Osteoblast (primary cell): ENCODE results near the gene FLVCR2. TPM values are rescaled to one million over a fixed set of nuclear protein-coding genes. Genes with fewer than 3 reads are reported as not detected.

Experiments
- DNase-seq: peaks from one replicate; pipeline ENCODE4 v3.0.0; 2011; ENCODE audit warnings: low spot score, mixed read lengths; ENCODE audit not compliant: insufficient read length; ENCODE audit errors: missing footprints
- H2AFZ ChIP-seq: 2 replicates; pipeline ENCODE4 v1.6.0; 2011; ENCODE audit warnings: mild to moderate bottlenecking, low read length
- H3K27ac ChIP-seq: 2 replicates; pipeline ENCODE4 v1.5.1; 2011; ENCODE audit warnings: mild to moderate bottlenecking, low read depth, low read length, moderate library complexity
- H3K27me3 ChIP-seq: 2 replicates; pipeline ENCODE4 v1.6.0; 2012; ENCODE audit warnings: mild to moderate bottlenecking, control low read depth, inconsistent platforms, low read length, moderate library complexity; ENCODE audit not compliant: insufficient read depth
- H3K36me3 ChIP-seq: 2 replicates; pipeline ENCODE4 v1.5.1; 2011; ENCODE audit warnings: mild to moderate bottlenecking, low read length, control low read depth, moderate library complexity; ENCODE audit not compliant: insufficient read depth
- H3K4me1 ChIP-seq: 2 replicates; pipeline ENCODE4 v1.5.1; 2011; ENCODE audit warnings: mild to moderate bottlenecking, low read length, control low read depth, moderate library complexity; ENCODE audit not compliant: insufficient read depth
- H3K4me2 ChIP-seq: 2 replicates; pipeline ENCODE4 v1.6.0; 2011; ENCODE audit warnings: mild to moderate bottlenecking, low read length; ENCODE audit not compliant: insufficient read depth
- H3K4me3 ChIP-seq: fragments of 200-600 bp; sonication (generic); 3 replicates; pipeline ENCODE4 v1.5.1; 2012; ENCODE audit warnings: mild to moderate bottlenecking, low read length, inconsistent platforms; ENCODE audit not compliant: insufficient read depth
- H3K79me2 ChIP-seq: 2 replicates; pipeline ENCODE4 v1.6.0; 2012; ENCODE audit warnings: mild to moderate bottlenecking, low read length, control low read depth, inconsistent platforms; ENCODE audit not compliant: insufficient read depth
- H3K9me3 ChIP-seq: 2 replicates; pipeline ENCODE4 v1.5.1; 2011; ENCODE audit warnings: low read depth, low read length, control low read depth
- H4K20me1 ChIP-seq: 2 replicates; pipeline ENCODE4 v1.6.0; 2012; ENCODE audit warnings: mild to moderate bottlenecking, low read length, control low read depth; ENCODE audit not compliant: insufficient read depth
- total RNA-seq: library from RNA; depleted of rRNA; stranded (reverse); fragments of >200 nt; gene quantifications from 2 replicates; pipeline ENCODE4 v1.2.3, GENCODE V29; 2012
- TF ChIP-seq, protein P1 (sequence below): IDR thresholded peaks from 2 replicates; pipeline ENCODE4 v1.5.1; 2011; ENCODE audit warnings: mild to moderate bottlenecking, low read depth, low read length, moderate library complexity; ENCODE audit errors: extremely low read depth

FLVCR2 gene
- total RNA-seq, 1 donor = 1.8 TPM

DNA sequence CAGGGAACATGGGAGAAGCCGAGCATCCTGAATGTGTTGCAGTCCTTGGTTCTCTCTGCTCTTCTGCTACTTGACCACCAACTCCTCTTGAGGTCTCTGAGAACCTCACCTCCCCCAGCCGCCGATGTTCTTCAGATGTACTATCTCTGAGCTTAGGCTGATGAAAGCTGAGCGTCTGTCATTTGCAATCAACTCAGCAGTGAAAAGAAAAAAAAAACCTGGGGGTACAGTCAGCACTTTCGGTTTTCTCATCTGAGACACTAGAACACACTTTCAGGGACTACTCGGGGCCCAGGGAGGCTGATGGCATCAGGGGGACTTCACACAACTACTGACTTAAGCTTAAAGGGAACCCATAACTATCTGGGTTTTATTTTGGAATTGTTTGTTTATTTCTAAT lies 9.6 kb upstream of the FLVCR2 start:
- TF ChIP-seq, protein P1, sequence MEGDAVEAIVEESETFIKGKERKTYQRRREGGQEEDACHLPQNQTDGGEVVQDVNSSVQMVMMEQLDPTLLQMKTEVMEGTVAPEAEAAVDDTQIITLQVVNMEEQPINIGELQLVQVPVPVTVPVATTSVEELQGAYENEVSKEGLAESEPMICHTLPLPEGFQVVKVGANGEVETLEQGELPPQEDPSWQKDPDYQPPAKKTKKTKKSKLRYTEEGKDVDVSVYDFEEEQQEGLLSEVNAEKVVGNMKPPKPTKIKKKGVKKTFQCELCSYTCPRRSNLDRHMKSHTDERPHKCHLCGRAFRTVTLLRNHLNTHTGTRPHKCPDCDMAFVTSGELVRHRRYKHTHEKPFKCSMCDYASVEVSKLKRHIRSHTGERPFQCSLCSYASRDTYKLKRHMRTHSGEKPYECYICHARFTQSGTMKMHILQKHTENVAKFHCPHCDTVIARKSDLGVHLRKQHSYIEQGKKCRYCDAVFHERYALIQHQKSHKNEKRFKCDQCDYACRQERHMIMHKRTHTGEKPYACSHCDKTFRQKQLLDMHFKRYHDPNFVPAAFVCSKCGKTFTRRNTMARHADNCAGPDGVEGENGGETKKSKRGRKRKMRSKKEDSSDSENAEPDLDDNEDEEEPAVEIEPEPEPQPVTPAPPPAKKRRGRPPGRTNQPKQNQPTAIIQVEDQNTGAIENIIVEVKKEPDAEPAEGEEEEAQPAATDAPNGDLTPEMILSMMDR = no peak
- no peak for DNase-seq
- Histone ChIP-seq H3K27ac (no peak overlapping the region), H4K20me1 (no peaks in the 10 kb centered on the region), H3K79me2 (no peaks in the 10 kb centered on the region), H3K27me3 (peaks cover 49% of the 10 kb centered on the region), H3K9me3 (no peaks in the 10 kb centered on the region), H3K36me3 (no peaks in the 10 kb centered on the region), H3K4me1 (no peaks in the 10 kb centered on the region), H3K4me2 (no peak overlapping the region), H2AFZ (no peak overlapping the region), H3K4me3 (no peak overlapping the region)

DNA sequence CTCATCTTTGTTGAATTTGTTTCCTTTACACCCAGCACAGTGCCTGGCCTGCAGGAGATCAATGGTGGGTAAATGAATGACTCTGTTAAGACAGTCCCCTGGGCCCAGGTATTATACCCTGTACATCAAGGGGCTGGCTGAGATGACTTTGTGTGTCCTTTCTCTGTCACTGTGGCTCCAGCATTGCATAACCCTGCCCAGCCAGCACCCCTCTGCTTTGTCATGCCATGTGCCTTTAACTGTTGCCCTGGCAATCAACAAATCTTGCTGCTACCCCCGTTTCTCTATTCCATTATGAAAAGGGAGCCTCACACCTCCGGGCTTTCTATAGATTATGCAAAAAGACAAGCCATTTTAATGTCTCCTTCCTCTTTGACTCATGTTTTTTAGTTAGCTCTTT lies 7.6 kb upstream of the FLVCR2 start:
- Histone ChIP-seq H3K27me3 (peaks cover 50% of the 10 kb centered on the region), H3K4me2 (no peak overlapping the region), H3K9me3 (no peaks in the 10 kb centered on the region), H2AFZ (no peak overlapping the region), H3K4me1 (no peaks in the 10 kb centered on the region), H4K20me1 (no peaks in the 10 kb centered on the region), H3K79me2 (no peaks in the 10 kb centered on the region), H3K4me3 (no peak overlapping the region), H3K36me3 (no peaks in the 10 kb centered on the region), H3K27ac (no peak overlapping the region)
- DNase-seq = no peak
- TF ChIP-seq, protein P1 = no peak

DNA sequence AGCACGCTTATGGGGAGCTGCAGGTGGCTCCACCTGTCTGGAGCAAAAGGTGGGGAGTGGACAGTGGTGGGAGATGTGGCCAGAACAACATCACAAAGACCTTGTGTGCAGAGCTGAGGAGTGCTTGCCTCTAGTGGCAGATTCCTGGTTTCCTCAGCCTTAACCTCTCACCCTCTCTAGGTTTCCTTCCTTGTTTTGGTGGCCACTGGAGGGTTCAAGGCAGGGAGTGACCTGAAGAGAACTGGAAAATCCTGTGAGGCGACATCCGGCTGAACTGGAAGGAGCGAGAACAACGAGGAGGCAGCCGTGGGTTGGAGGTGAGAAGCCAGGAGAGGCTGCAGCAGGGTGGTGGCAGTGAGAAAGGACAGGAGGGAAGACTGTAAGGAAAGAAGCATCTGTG lies 6.3 kb upstream of the FLVCR2 start:
- Histone ChIP-seq H3K9me3 (no peaks in the 10 kb centered on the region), H3K4me2 (no peak overlapping the region), H4K20me1 (no peaks in the 10 kb centered on the region), H3K4me3 (no peak overlapping the region), H3K79me2 (no peaks in the 10 kb centered on the region), H3K27me3 (peaks cover 50% of the 10 kb centered on the region), H3K4me1 (no peaks in the 10 kb centered on the region), H2AFZ (no peak overlapping the region), H3K36me3 (no peaks in the 10 kb centered on the region), H3K27ac (no peak overlapping the region)
- DNase-seq = no peak
- TF ChIP-seq, protein P1 = no peak

DNA sequence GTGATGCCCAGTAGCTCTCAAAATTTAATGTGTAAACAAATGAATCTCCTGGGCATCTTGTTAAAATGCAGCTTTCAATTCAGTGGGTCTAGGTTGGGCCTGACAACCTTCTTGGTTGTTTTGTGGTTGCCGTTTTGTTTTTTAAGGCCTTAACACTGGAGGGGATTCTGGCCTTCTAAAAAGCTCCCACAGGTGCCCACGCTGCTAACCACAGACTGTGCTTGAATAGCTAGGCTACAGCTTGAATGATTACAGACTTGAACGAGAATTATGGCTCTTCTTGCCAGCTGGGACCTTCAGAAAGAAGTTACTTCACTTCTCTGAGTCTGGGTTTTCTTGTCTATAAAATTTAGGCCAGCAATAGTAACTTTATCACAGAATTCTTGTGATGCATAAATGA lies 1.3 kb upstream of the FLVCR2 start:
- Histone ChIP-seq H3K4me2 (no peak overlapping the region), H3K4me1 (peaks cover 12% of the 10 kb centered on the region), H3K79me2 (no peaks in the 10 kb centered on the region), H3K4me3 (no peak overlapping the region), H3K9me3 (no peaks in the 10 kb centered on the region), H3K27me3 (peaks cover 26% of the 10 kb centered on the region), H2AFZ (no peak overlapping the region), H3K36me3 (no peaks in the 10 kb centered on the region), H4K20me1 (no peaks in the 10 kb centered on the region), H3K27ac (no peak overlapping the region)
- no peak for DNase-seq
- TF ChIP-seq, protein P1 = no peak
